ENCODE results near the gene TECR.
"Not testable (repeated sequence)": the region's sequence is repeated elsewhere in the genome, so short reads cannot be mapped to it uniquely, and the experiment has no call there.

The TECR gene

GRCh38 chr19:14589433-14589832, 60.0 kb downstream of the TECR start:
- not testable (repeated sequence) for DNase-seq (ENCODE audit: low read depth in 2 of 2)

- DNase-seq (ENCODE audit: low read depth in 2 of 2): no peak
Observed at GRCh38 chr19:14595558-14595957, 66.2 kb downstream of the TECR start.

GRCh38 chr19:14599548-14600147, 70.3 kb downstream of the TECR start:
- no peak for DNase-seq (ENCODE audit: low read depth in 2 of 2)

- no peak for DNase-seq (ENCODE audit: low read depth in 2 of 2)
Observed at GRCh38 chr19:14603990-14604387, 74.6 kb downstream of the TECR start.

GRCh38 chr19:14606627-14607026, 77.2 kb downstream of the TECR start:
- DNase-seq (ENCODE audit: low read depth in 2 of 2): no peak

- no peak for DNase-seq (ENCODE audit: low read depth in 2 of 2)
Observed at GRCh38 chr19:14611051-14611450, 81.7 kb downstream of the TECR start.

GRCh38 chr19:14612242-14612641, 82.8 kb downstream of the TECR start:
- DNase-seq (ENCODE audit: low read depth in 2 of 2): not testable (repeated sequence)

- DNase-seq (ENCODE audit: low read depth in 2 of 2): no peak
Observed at GRCh38 chr19:14612657-14613056, 83.3 kb downstream of the TECR start.

GRCh38 chr19:14613399-14614098, 84.2 kb downstream of the TECR start:
- not testable (repeated sequence) for DNase-seq (ENCODE audit: low read depth in 2 of 2)

- DNase-seq (ENCODE audit: low read depth in 2 of 2): no peak
Observed at GRCh38 chr19:14614099-14614412, 84.7 kb downstream of the TECR start.
